Occipital lobe (tissue), 2 donors: Measurements from ENCODE around the gene MBD3L4. TPM values are rescaled to one million over a fixed set of nuclear protein-coding genes. Genes with fewer than 3 reads are reported as not detected.
"Not testable (repeated sequence)": the region's sequence is repeated elsewhere in the genome, so short reads cannot be mapped to it uniquely, and the experiment has no call there.

Experiments used
- DNase-seq: peaks from one replicate; lab custom pipeline; 2025; lab: John Stamatoyannopoulos, UW
- total RNA-seq: library from RNA; depleted of rRNA; stranded (reverse); fragments of >200 nt; gene quantifications from one replicate; pipeline ENCODE4 v1.2.3, GENCODE V29; 2014

Gene MBD3L4
- total RNA-seq, result not detected

DNA sequence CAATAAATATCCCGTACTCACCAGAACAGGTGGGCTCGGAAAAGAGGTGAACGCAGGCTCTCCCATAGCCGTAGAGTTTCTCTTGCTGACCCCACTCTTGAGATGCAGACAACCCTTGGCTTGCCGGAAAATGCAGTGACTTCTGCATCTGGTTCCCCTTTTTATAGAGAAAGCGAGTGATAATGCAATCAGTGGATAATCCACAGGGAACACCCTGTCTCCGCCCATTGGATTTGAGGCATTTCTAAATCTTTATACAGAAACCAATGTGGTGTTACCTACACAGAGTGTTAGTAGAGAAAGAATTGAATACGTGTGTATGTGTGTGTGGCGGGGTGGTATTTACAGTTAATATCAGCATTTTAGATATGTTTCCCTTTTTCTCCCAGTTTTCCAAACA lies at the start of gene MBD3L4:
Gene MBD3L4, minus strand, starts transcription at position 101 of the 400 bp plus-strand sequence. Its CDS starts 35 bp downstream, at position 66.
- not testable (repeated sequence) for DNase-seq

GRCh38 chr19:7088999-7089398 lies 49.0 kb upstream of the MBD3L4 start:
- DNase-seq, result no peak

DNA sequence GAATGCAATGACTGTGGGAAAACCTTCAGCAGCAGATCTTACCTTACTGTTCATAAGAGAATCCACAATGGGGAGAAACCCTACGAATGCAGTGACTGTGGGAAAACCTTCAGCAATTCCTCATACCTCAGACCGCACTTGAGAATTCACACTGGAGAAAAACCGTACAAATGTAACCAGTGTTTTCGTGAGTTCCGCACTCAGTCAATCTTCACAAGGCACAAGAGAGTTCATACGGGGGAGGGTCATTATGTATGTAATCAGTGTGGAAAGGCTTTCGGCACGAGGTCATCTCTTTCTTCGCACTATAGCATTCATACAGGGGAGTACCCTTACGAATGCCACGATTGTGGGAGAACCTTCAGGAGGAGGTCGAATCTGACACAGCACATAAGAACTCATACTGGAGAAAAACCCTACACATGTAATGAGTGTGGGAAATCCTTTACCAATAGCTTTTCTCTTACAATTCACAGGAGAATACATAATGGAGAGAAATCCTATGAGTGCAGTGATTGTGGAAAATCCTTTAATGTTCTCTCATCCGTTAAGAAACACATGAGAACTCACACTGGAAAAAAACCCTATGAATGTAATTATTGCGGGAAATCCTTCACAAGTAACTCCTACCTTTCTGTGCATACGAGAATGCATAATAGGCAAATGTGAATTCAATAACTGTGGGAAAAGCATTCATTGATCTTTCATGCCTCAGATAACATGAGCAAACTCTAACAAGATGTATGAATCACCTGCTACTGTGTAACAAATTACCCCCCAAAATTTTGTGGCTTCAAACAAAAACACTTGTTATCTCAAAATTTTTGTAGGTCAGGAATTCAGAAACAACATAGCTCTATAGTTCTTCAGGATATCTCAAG lies 43.3 kb upstream of the MBD3L4 start:
- DNase-seq, result no peak

GRCh38 chr19:7078008-7078407 lies 38.0 kb upstream of the MBD3L4 start:
- no peak for DNase-seq

DNA sequence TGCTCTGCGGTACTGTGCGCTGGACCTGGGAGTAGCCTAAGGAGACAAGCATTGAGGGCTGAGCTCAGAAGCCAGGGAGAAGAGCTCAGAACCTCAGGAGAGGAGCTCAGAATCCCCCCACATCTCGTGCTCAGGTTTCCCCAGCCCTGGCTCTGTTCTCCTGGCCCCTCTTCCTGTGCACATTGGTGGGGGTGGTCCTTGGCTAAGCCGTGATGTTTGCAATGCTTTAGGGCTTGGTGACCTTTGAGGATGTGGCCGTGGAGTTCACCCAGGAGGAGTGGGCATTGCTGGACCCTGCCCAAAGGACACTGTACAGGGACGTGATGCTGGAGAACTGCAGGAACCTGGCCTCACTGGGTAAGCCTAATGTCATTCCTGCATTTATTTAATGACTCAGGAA lies 36.2 kb upstream of the MBD3L4 start:
- DNase-seq, result no peak

GRCh38 chr19:7074705-7075282 lies 34.8 kb upstream of the MBD3L4 start:
- DNase-seq, result no peak

- no peak for DNase-seq
Measured at GRCh38 chr19:7072541-7072940, 32.6 kb upstream of the MBD3L4 start.

DNA sequence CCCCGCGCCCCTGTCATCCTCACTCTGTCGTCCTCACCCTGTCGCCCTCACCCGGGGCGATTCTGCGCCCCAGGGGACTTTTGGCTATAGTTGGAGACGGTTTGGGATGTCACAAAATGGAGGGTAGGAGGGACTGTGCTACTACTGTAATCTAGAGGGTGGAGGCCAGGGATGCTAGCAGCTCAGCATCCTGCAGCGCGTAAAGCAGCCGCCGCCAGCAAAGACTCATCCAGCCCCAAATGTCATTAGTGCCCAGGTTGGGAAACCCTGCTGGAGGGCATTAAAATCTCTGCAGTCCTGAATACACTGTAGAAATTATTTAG lies 29.9 kb upstream of the MBD3L4 start:
- no peak for DNase-seq

- DNase-seq, result peak; percentile 97
Measured at GRCh38 chr19:7069042-7069903, 29.3 kb upstream of the MBD3L4 start, which contains the start of gene ZNF557. TSS of gene ZNF557 (plus strand) at chr19:7069703. CDS start at chr19:7075075, 5,372 bp downstream.

GRCh38 chr19:7068599-7068998 lies 28.6 kb upstream of the MBD3L4 start:
- DNase-seq, result no peak

DNA sequence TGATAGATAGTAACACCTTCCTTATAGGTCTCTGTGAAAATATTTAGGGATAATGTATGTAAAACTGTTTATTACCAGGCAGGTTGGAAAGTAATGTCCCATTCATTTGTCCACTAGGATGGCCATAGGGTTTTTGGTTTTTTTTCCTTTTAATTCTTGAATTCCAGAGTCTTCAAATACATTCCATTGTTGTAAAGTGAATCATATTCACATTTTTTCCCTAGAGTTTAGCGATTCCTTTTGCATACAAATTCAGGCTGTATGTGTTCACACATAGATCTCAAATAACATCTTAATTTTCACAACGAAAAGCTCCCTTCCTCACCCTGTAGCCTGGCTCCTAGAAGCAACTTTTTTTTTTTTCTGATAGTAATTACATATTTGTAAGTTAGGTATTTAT lies 27.7 kb upstream of the MBD3L4 start:
- no peak for DNase-seq

DNA sequence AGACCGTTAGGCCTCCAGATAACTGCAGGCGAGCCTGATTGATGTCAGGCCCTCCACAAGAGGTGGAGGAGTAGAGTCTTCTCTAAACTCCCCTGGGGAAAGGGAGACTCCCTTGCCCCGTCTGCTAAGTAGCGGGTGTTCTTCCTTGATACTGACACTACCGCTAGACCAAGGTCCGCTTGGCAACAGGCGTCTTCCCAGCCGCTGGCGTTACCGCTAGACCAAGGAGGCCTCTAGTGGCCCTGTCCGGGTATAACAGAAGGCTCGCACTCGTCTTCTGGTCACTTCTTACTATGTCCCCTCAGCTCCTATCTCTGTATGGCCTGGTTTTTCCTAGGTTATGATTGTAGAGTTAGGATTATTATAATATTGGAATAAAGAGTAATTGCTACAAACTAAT lies 27.1 kb upstream of the MBD3L4 start:
- DNase-seq, result not testable (repeated sequence)

DNA sequence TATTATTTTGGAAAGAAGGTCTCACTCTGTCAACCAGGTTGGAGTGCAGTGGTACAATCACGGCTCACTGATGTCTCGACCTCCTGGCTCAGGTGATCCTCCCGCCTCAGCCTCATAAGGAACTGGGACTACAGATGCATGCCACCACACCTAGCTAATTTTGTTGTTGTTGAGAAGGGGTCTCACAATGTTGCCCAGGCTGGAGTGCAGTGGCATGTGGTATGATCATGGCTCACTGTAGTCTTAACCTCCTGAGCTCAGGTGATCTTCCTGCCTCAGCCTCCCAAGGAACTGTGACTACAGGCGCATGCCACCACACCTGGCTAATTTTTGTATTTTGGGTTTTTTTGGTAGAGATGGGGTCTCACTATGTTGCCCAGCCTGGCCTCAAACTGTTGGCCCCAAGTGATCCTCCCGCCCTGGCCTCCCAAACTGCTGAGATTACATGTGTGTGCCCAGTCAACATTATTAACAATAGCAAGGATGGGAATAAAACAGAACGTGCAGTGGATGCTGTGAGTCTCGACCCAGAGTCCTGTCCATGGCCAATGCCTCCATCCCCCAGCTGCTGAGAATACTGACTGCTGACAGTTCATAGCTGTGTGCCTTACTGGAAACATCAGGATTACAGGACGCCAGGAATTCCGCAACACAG lies 23.9 kb upstream of the MBD3L4 start:
- no peak for DNase-seq

GRCh38 chr19:7063339-7063738 lies 23.4 kb upstream of the MBD3L4 start:
- no peak for DNase-seq

DNA sequence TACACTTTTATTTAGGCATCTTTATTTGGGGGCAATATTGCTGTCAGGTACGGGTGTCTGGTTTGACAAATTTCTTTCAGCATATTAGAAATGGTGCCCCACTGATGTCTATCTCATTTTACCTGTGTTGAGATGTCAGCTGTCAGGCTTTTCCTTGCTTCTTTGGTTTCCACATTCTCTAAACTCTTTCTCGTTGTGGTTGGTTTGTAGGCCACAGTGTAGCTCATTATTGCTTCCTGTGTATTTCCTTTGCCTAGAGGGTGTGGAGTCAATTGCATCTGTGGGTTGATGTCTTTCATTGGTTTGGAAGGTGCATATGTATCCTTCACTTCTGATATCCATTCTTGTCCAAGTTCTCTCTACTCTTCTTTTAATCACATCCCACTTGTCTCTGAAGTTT lies 20.0 kb upstream of the MBD3L4 start:
- DNase-seq, result not testable (repeated sequence)

DNA sequence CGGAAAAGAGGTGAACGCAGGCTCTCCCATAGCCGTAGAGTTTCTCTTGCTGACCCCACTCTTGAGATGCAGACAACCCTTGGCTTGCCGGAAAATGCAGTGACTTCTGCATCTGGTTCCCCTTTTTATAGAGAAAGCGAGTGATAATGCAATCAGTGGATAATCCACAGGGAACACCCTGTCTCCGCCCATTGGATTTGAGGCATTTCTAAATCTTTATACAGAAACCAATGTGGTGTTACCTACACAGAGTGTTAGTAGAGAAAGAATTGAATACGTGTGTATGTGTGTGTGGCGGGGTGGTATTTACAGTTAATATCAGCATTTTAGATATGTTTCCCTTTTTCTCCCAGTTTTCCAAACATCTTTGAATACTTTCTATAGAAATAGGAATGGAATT lies 18.6 kb upstream of the MBD3L4 start, which contains the start of gene MBD3L3:
Gene MBD3L3, minus strand, starts transcription at position 101 of the 400 bp plus-strand sequence. Its CDS starts 71 bp downstream, at position 30.
- DNase-seq, result not testable (repeated sequence)

- DNase-seq, result not testable (repeated sequence)
Measured at GRCh38 chr19:7056371-7056770, 16.4 kb upstream of the MBD3L4 start.

DNA sequence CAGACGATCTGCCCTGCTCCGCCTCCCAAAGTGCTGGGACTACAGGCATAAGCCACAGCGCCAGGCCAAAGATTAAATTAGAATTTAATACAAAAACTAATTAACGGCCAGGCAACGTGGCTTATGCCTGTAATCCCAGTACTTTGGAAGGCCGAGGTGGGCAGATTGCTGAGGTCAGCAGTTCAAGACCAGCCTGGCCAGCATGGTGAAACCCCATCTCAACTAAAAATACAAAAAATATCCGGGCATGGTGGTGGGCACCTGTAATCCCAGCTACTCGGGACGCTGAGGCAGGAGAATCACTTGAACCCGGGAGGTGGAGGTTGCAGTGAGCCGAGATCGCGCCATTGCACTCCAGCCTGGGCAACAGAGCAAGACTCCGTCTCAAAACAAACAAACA lies 15.7 kb upstream of the MBD3L4 start:
- DNase-seq, result not testable (repeated sequence)

DNA sequence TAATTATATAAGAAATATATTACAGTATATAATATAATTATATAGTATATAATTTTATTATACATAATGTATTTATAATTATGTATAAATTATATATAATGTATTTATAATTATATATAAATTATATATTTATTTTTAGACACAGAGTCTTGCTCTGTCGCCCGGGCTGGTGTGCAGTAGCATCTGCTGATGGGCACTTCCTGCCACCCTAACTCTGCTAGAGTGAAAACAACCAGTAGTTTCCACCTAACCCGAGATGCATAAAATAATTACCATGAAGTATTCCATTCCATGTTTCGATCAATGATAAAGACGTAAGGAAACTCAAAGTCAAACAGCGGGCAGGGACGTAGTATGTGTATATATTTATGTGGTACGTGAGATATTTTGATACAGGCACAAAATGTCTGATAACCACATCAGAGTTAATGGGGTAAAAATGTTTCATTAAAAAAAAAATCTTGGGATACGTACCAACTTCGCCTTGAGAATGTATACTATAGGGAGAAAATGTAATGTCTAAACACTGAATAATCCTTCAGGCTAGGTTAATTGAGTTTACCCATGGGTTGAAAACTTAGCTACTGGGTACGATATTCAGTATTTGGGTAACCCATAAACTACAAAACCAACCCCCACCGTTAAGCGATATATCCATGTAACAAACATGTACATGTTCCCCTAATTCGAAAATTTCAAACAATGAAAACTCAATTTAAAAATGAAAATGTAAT lies 14.8 kb upstream of the MBD3L4 start:
- DNase-seq, result not testable (repeated sequence)

GRCh38 chr19:7052896-7053295 lies 12.9 kb upstream of the MBD3L4 start:
- DNase-seq, result not testable (repeated sequence)

GRCh38 chr19:7051421-7051820 lies 11.4 kb upstream of the MBD3L4 start:
- DNase-seq, result not testable (repeated sequence)
